K562 (cell line): ENCODE results near the gene SRRT. TPM values are rescaled to one million over a fixed set of nuclear protein-coding genes. Genes with fewer than 3 reads are reported as not detected.

Source experiments
- AFF4 ChIP-seq: sonication (generic); formaldehyde crosslinking; IDR thresholded peaks from 2 replicates; pipeline ENCODE4 v1.8.0; 2023; ENCODE audit warnings: mild to moderate bottlenecking, missing genetic modification reagents
- CBX3 ChIP-seq, 2 experiments: IDR thresholded peaks; 1 replicate in 1 of 2; 2 replicates in 1 of 2; pipeline ENCODE4 v1.6.1; 2012; ENCODE audit warnings: inconsistent platforms in 2 of 2, low read length in 2 of 2, borderline replicate concordance in 1 of 2, control low read depth in 1 of 2
- CTCFL ChIP-seq: IDR thresholded peaks from 2 replicates; pipeline ENCODE4 v1.6.1; 2011; ENCODE audit warnings: borderline replicate concordance, low read depth, mild to moderate bottlenecking, moderate library complexity, low read length; ENCODE audit not compliant: insufficient read depth, poor library complexity, severe bottlenecking
- ELF1 ChIP-seq: fragments of 200-800 bp; sonication (Bioruptor generic); IDR thresholded peaks from 2 replicates; pipeline ENCODE4 v1.6.1; 2016; ENCODE audit warnings: missing genetic modification characterization, missing compliant biosample characterization
- GABPB1 ChIP-seq: sonication (generic); formaldehyde crosslinking; IDR thresholded peaks from 2 replicates; pipeline ENCODE4 v1.8.0; 2022; ENCODE audit warnings: mild to moderate bottlenecking, missing genetic modification reagents
- HDAC3 ChIP-seq: fragments of 450-650 bp; IDR thresholded peaks from 2 replicates; pipeline ENCODE4 v1.6.1; 2018; ENCODE audit warnings: borderline replicate concordance, mild to moderate bottlenecking, moderate library complexity; ENCODE audit not compliant: partially characterized antibody
- HMGXB4 ChIP-seq: sonication (generic); formaldehyde crosslinking; IDR thresholded peaks from 2 replicates; pipeline ENCODE4 v1.8.1; 2023; ENCODE audit warnings: mild to moderate bottlenecking, missing genetic modification reagents
- MCM2 ChIP-seq: fragments of 450-650 bp; IDR thresholded peaks from 2 replicates; pipeline ENCODE4 v1.6.1; 2017; ENCODE audit warnings: low read depth, mild to moderate bottlenecking
- MYBL2 ChIP-seq, 2 experiments: fragments of 450-650 bp in 1 of 2; sonication (generic) in 1 of 2; formaldehyde crosslinking in 1 of 2; IDR thresholded peaks; 2 replicates each; pipeline versions ENCODE4 v1.6.1 to v1.8.1; 2017 to 2022; ENCODE audit warnings: borderline replicate concordance in 1 of 2, inconsistent platforms in 1 of 2, low read depth in 1 of 2, mild to moderate bottlenecking in 1 of 2, missing genetic modification reagents in 1 of 2, moderate library complexity in 1 of 2
- NFE2 ChIP-seq: IDR thresholded peaks from 2 replicates; pipeline ENCODE4 v1.6.1; 2014; ENCODE audit warnings: antibody characterized with exemption, low read depth
- NR2C1 ChIP-seq, 2 experiments: fragments of 450-650 bp; IDR thresholded peaks; 2 replicates each; pipeline ENCODE4 v1.6.1; 2017; ENCODE audit warnings: mild to moderate bottlenecking in 2 of 2, antibody characterized with exemption in 1 of 2, inconsistent platforms in 1 of 2, missing compliant biosample characterization in 1 of 2, missing genetic modification characterization in 1 of 2
- RBM22 ChIP-seq: fragments of 200-400 bp; formaldehyde crosslinking; IDR thresholded peaks from 2 replicates; pipeline ENCODE4 v1.6.1; 2018; ENCODE audit warnings: low read length, low read depth; ENCODE audit not compliant: poor library complexity, severe bottlenecking
- TAF9B ChIP-seq: fragments of 450-650 bp; IDR thresholded peaks from 2 replicates; pipeline ENCODE4 v1.6.1; 2018; ENCODE audit warnings: mild to moderate bottlenecking; ENCODE audit not compliant: partially characterized antibody
- TCFL5 ChIP-seq: fragments of 250-450 bp; sonication (Bioruptor Pico); conservative IDR thresholded peaks from 2 replicates; pipeline ENCODE4 v1.6.1; 2021; ENCODE audit warnings: mild to moderate bottlenecking, moderate library complexity, matching md5 sums
- ZNF583 ChIP-seq: fragments of 250-450 bp; sonication (Bioruptor Pico); IDR thresholded peaks from 2 replicates; pipeline ENCODE4 v1.4.0; 2020
- ZNF75A ChIP-seq: fragments of 450-650 bp; formaldehyde crosslinking; IDR thresholded peaks from 2 replicates; pipeline ENCODE4 v1.4.0; 2020; ENCODE audit warnings: mild to moderate bottlenecking
- ZNF778 ChIP-seq: fragments of 450-650 bp; formaldehyde crosslinking; IDR thresholded peaks from 2 replicates; pipeline ENCODE4 v1.4.0; 2020; ENCODE audit warnings: mild to moderate bottlenecking, moderate library complexity
- polyA plus RNA-seq, 8 experiments: library from polyadenylated mRNA; depleted of rRNA in 4 of 8; stranded (reverse) in 5 of 8; unstranded in 3 of 8; fragments of >200 nt; fragmentation: Nextera tagmentation in 2 of 8; fragmentation: Illumina TruSeq in 1 of 8; extraction: Ambion mirVana in 2 of 8; extraction: Trizol in 1 of 8; gene quantifications; 2 replicates each; pipeline versions ENCODE4 v1.2.1 to v1.2.3, GENCODE V29; 2011 to 2014; ENCODE audit warnings: inconsistent platforms in 1 of 8, missing spikeins in 1 of 8
- total RNA-seq, 7 experiments: library from RNA; depleted of rRNA in 6 of 7; stranded (reverse); fragments of >200 nt in 6 of 7; fragmentation: Illumina TruSeq in 2 of 7; extraction: Trizol in 2 of 7; gene quantifications; 2 replicates each; pipeline versions ENCODE4 v1.2.1 to v1.2.3, GENCODE V29; 2011 to 2021; ENCODE audit warnings: low replicate concordance in 1 of 7

The SRRT gene
- total and polyA plus RNA-seq, 9 of the 15 experiments (the other 6 are each of a cell fraction or from before 2014, with no cell fraction given): 10.3 to 263 (median 84.4) TPM

- TF ChIP-seq AFF4: peak; percentile 65; the same call in 1 of the 2 replicates
- no peak for TF ChIP-seq ZNF778 (CRISPR knock-in tag)
- peak; percentile 62 for TF ChIP-seq CTCFL
- no peak for TF ChIP-seq HDAC3
- no peak for TF ChIP-seq MYBL2 (IDR thresholded peaks at IDR 0.05; ENCODE audit: low read depth)
- TF ChIP-seq MYBL2 (CRISPR knock-in tag; IDR thresholded peaks at IDR 0.05; ENCODE audit: borderline replicate concordance): no peak
- no peak for TF ChIP-seq RBM22
- no peak for TF ChIP-seq NR2C1 (IDR thresholded peaks at IDR 0.05)
- no peak for TF ChIP-seq NR2C1 (tag; IDR thresholded peaks at IDR 0.05)
- no peak for TF ChIP-seq TCFL5 (CRISPR knock-in tag)
- TF ChIP-seq MCM2: no peak
- TF ChIP-seq ZNF583 (CRISPR knock-in tag): no peak
- no peak for TF ChIP-seq GABPB1 (CRISPR knock-in tag)
- no peak for TF ChIP-seq NFE2
- TF ChIP-seq TAF9B: no peak
- no peak for TF ChIP-seq ZNF75A (CRISPR knock-in tag)
- no peak for TF ChIP-seq CBX3 (IDR thresholded peaks at IDR 0.05; ENCODE audit: borderline replicate concordance in 1 of 2, low read length in 2 of 2)
- no peak for TF ChIP-seq HMGXB4
- TF ChIP-seq ELF1 (tag): no peak
Observed at GRCh38 chr7:100825751-100826513, 49.0 kb upstream of the SRRT start (continued).
